Measurements from ENCODE around the gene RGL4. TPM values are rescaled to one million over a fixed set of nuclear protein-coding genes. Genes with fewer than 3 reads are reported as not detected.

Gene RGL4
- total RNA-seq, 1 donor from 2014 or later: not detected

DNA sequence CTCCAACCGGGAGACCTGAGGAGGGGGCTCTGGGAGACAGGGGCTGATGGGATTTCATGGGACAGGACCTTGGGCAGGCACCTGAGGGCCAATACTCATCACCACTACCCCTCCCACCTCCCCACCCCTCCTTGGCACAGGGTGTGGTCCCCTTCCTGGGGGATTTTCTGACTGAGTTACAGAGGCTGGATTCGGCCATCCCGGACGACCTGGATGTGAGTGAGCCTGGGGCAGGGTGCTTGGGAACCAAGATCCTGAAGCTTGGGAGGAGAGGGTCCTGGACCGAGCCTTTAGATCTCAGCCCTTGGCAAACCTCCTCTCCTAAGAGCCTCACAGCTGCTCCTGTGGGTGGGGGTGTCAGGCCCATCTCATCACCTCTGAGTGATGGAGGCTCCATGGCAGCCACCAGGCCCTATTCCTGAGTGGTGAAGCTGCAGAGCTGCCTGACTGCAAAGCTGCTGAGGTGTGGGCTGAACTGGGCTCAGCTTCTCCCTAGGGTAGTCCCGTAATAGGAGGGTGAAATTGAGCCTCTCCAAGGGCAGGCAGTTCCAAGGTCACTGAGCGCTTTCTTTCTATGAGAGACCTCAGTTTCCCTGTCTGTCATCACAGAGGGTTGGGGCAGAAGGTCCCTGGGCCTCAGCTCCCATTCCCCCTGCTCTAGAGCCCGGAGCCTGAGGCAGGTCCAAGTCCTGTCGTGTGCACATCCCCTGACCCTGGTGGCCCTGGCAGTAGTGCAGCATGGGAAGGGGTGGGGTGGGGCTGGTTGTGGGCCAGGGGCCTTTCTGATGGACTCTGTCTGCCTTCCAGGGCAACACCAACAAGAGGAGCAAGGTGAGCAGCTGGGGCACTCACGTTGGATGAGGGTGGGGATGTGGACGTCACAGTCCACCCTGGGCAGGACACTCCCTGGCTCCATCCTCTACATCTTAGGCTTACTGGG, 6.5 kb downstream of the RGL4 start:
- no peak for DNase-seq (ENCODE audit: extremely low read depth, low read depth, low spot score)

DNA sequence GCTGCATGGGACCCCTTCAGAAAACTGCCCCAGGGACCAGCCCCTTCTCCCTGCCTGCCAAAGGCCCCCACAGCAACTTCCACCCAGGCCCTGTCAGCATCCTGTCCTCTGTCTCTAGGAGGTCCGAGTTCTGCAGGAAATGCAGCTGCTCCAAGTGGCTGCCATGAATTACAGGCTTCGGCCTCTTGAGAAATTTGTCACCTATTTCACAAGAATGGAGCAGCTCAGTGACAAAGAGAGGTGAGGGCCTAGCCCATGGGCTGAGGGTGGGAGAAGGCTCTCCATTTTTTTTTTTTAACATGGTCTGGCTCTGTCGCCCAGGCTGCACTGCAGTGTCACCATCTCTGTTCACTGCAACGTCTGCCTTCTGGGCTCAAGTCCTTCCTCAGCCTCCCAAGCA, 7.3 kb downstream of the RGL4 start:
- DNase-seq (ENCODE audit: extremely low read depth, low read depth, low spot score): no peak

DNA sequence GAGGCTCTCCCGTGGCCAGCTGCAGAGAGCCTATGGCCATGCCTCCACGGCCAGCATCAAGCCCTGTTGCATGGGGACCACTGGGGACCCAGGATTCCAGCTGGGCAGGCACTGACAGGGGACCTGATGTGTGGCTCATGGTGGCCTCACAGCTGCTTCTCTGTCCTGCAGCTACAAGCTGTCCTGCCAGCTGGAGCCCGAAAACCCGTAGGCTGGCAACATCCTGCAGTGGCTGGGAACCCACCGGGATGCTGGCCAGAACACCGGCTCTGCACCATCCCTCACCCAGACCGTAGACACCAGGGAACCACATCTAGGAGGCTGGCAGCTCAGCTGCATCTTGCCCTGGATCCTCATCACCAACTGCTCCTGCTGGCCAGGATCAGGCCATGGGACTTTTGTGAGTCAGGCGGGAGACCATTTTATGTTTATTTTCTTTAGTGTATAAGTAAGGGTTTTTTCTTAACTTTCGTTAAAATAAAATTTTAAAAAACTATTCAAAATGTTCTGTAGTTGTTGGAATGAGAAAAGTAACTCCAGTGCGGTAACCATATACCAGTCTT, 7.9 kb downstream of the RGL4 start:
- DNase-seq (ENCODE audit: extremely low read depth, low read depth, low spot score): no peak

DNA sequence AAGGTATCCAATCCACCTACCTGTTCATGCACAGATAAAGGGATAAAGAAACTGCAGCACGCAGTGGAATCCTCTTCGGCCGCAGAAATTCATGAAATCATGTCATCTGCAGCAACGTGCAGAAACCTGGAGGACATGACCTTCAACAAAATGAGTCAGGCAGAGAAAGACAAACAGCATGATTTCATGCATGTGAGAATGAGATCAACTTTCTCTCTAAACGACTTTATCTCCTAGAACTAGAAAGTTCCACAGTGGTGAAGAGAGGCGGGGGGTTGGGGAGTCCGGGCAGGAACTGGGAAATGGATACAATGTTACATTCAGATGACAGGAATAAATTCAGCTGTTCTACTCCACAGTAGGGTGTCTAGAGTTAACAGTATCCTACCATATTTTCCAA, 9.9 kb downstream of the RGL4 start:
- DNase-seq (ENCODE audit: extremely low read depth, low read depth, low spot score): no peak

DNA sequence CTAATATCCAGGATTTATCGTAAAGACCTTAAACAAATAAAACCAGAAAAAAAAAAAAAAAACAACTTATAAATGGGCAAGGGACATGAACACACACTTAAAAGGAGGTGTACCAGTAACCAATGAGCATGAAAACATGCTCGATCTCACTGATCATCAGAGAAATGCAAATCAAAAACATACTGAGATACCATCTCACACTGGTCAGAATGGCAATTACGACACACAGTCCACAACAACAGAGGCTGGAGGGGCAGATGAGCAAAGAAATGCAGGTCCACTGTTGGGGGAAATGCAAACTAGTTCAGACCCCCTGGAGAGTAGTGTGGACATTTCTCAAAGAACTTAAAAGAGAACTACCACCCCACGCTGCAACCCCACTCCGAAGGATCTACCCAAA, 13.2 kb downstream of the RGL4 start:
- no peak for DNase-seq (ENCODE audit: extremely low read depth, low read depth, low spot score)

DNA sequence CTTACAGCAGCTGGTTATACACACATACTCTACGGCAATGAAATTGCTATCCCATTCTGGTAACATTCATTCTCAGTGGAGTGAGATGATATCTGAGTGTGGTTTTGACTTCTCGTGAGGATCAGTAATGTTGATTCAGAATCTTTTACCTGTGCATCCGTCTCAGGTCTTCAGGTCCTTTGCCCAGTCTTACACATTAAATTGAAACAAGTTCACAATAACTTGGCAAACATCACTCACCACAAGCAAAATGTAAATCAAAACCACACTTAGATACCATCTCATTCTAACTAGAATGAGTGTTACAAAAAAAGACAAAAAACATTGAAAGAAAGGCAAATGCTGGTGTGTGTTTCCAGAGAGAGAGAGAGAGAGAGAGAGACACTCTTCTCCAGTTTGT, 14.0 kb downstream of the RGL4 start:
- DNase-seq (ENCODE audit: extremely low read depth, low read depth, low spot score): no peak

DNA sequence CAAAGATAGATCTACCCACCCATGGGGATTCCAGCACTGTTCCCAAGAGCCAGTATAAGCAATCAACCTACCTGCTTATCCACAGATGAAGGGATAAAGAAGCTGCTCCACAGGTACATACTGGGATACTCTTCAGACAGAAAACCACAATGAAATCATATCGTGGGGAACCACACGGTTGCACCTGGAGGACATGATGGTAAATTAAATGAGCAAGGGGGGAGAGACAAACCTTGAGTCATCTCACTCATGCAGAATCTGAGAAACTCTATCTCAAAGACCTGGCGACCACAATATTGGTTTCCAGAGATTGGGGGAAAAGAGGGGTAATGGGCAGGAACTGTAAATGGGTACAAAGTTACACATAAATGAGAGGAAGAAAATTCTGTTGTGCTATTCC, 14.5 kb downstream of the RGL4 start:
- no peak for DNase-seq (ENCODE audit: extremely low read depth, low read depth, low spot score)

DNA sequence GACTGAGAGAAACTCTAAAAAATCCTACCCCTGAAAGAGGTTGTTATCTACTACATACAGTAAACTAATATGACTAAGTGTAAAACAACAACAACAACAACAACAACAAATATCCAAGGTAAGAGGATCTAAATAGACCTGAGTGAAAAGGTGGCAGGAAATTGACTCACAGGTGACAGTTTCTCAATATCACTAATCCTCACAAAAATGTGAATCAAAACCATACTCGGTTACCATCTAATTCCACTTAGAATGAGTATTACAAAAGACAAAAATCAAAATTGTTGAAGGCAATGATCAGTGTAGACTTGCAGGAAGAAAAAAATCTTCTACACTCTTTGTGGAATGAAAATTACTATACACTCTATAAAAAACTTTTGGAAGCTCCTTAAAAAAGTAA, 17.5 kb downstream of the RGL4 start:
- DNase-seq (ENCODE audit: extremely low read depth, low read depth, low spot score): no peak

DNA sequence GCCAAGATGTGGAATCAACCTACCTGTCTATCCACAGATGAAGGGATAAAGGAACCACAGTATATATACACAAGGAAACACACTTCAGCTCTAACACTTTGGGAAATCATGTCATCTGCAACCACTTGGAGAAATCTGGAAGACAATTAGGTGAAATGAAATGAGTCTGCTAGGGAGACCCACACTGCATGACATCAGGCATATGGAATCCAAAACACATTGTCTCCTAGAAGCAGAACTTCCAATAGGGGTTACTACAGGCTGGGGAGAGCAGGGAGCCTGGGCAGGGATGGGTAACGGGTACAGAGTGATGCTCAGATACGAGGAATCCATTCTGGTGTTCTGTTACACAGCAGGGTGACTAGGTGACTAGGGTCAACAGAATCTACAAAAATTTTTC, 18.3 kb downstream of the RGL4 start:
- DNase-seq (ENCODE audit: extremely low read depth, low read depth, low spot score): no peak

DNA sequence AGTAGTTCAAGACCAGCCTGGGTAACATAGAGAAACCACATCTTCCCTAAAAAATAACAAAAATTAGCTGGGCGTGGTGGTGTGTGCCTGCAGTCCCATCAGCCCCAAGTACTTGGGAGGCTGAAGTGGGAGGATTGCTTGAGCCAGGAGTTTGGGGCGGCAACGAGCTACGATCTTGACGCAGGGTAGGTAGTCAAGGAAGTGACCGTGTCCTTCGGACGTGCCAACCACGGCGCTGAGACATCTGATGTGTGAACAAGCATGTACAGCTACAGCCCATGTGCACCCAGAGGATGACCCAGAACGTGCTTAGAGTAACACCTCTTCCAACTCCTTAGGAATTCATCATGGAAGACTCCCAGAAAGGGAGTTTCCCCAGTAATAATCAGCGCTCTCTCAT, 21.4 kb downstream of the RGL4 start:
- no peak for DNase-seq (ENCODE audit: extremely low read depth, low read depth, low spot score)

DNA sequence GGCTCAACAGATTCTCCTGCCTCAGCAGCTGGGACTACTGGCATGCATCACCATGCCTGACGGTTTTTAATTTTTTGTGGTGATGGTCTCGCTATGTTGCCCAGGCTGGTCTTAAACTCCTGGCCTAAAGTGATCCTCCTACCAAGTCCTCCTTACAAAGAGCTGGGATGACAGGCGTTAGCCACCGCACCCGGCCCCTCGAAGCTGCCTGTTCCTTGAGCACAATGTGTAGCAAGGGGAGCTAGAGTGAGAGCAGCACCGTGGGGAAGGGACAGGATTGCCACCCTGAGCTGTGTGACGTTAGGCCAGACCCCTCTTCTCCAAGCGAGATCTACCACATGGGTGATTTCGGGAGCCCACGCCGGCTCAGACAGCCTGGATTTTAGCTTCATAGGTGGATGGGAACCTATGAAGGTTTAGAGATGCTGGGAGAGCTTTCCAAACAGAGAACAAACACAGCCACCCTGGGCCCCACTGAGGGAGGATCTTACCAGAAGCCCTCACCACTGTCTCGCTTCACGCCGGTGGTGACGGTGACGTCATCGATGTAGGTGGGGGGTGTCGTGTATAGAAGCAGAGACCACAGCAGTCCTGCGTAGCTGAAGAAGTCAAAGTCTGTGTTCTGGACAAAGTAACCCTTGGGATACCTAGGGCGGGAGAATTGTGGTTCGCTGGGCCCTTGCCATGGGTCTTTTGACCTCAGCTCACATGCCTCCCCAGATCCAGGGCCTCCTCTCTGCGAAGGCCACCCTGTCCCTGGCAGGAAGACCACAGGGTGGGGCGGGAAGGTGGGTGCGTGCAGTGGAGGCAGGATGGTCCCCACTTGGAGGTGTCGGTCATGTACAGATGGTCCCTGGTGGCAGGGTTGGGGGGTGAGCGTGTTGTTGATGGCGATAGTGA, 23.1 kb downstream of the RGL4 start:
- no peak for DNase-seq (ENCODE audit: extremely low read depth, low read depth, low spot score)

DNA sequence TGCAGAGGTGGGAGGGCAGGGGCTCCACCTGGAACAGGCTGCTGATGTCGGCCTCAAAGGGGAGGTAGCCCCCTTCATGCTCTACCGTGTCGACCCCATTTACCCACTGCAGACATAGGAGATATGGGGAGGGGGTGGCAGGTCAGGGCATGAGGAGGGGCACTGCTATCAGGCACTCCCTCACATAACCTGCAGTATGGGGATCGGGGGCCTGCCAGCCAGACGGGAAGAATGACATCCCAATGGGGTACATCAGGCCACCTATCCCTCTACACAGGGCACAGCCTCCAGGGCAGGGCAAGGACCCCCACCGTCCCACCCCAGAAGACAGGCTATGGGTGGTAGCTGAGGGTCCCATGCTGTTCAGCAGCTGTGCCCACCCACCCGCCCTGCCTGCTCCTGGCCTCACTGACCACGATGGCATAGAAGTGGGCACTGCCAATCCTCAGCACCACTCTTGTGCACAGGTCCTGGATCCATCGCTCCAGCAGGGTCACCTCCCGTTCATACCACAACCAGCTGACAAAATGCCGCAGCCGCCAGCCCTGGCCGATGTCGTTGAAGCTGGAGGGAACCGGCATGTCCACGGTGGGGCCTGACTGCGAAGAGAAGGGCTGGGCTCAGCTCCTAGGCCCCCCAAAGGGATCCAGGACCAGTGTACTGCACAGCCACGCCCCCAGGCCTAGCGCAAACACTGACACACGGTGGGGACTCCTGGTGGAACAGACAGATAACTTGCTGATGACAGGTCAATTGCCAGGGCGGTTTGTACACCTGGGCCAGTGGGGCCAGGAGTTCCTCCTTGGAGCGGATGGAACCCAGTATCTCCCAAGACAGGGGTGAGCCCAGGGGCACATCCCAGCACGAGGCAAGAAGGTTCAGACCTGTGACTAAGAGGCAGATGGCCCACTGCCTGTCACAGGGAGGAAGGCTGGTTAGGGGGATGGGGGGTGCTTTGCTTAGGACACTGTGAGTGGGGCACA, 24.1 kb downstream of the RGL4 start:
- DNase-seq (ENCODE audit: extremely low read depth, low read depth, low spot score): no peak

DNA sequence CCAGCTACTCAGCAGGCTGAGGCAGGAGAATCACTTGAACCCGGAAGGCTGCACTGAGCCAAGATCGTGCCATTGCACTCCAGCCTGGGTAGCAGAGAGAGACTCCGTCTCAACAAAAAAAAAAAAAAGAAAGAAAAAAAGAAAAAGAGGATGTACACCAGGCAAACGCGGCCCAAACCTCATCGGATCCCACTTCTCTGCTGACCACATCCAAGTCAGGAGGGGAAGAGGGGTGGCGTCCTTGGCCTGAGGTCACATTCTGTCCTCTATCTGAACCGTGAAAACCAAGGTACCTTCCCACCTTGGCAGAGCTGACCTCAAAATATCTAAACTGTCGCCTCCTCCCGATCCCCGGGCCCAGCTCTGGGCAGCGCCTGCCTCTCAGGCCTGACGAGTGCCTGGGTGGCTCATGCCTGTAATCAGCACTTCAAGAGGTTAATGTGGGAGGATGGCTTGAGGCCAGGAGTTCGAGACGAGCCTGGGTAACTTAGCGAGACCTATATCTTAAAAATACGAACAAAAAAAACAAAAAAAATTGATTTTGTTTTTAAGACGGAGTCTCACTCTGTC, 25.1 kb downstream of the RGL4 start:
- DNase-seq (ENCODE audit: extremely low read depth, low read depth, low spot score): no peak

DNA sequence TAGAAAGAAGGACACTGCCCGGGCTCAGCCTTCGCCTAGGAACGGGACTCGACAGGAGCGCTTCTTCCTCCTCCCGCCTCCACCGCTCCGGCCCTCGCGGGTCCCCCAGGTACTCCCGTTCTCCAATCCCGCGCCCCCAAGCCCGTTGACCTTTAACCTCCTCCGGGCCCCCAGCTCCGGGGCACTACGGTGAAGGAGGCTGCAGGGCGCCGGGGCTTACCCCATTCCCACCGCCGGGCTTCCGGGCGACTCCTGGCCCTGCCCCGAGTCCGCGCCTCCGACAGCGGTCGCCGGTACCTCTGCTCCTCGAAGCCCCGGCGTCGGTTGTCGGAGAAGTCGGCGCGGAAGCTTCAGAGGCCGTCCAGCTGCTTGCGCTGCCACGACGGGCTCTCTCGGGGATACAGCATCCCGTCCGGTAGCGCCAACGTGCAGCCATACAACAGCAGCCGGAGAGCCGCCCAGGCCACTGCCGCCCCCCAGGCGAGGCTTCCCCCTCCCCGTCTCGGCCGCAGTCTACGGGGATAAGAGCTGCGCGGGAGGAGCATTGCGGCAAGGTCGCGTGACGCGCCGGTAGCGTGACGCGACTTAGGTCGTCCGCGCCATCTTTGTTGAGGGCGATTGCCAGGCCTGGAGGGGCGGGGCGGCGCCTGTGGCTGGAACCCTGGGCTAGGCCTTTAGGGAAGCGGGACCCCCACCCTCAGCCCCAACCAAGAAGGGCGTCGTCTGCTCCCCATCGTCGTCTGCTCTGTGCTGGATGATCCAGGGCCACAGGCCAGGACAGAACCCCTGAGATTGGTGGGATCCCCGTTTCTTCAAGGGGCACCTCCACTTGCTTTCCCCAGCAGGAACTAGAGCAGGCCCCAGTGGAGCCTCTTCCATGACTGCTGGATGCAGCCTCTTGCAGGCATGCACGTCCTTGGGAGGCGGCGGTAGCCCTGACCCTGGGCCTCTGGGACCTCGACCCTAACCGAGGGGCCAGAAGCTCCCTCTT, 26.3 kb downstream of the RGL4 start:
- DNase-seq (ENCODE audit: extremely low read depth, low read depth, low spot score): peak; percentile 22

DNA sequence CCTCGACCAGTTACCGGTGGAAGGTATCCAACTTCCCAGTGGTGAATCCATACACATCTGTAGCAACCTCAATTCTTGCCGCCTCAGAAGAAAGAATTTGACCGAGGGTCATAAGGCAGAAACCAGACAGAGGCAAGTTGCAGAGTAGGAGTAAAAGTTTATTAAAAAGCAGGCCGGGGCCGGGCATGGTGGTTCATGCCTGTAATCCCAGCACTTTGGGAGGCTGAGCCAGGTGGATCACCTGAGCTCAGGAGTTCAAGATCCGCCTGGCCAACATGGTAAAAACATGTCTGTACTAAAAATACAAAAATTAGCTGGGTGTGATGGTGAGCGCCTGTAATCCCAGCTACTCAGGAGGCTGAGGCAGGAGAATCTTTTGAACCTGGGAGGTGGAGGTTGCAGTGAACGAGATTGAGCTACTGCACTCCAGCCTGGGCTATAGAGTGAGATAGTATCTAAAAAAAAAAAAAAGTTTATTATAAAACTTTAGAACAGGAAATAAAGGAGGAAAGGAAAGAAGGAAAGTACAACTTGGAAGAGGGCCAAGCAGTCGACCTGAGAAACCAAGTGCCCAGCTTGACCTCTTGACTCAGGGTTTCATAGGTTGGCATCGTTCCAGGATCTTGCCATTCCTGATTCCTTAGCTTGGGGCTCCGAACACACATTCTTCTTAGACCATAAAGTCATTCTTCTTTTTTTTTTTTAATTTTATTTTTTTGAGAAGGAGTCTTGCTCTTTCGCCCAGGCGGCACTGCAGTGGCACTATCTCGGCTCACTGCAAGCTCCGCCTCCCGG, 27.8 kb downstream of the RGL4 start:
- DNase-seq (ENCODE audit: extremely low read depth, low read depth, low spot score): no peak

DNA sequence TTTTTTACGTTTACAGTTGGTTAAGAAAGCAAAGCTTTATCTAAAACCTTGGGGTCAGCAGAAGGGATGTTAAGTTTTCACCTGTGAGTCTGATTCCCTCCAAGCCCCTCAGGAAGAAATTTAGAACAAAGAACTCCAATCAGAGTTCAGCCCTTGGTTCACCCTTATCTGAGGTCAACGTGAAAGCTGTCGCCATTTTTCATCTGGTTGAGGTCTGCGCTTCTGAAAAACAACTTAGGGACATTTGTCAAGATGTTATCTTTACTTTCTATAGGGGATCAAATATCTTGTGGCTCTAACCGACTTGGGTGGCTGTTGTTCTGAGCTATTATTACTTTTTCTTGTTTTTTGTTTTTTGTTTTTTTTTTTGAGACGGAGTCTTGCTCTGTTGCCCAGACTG, 30.0 kb downstream of the RGL4 start:
- no peak for DNase-seq (ENCODE audit: extremely low read depth, low read depth, low spot score)

DNA sequence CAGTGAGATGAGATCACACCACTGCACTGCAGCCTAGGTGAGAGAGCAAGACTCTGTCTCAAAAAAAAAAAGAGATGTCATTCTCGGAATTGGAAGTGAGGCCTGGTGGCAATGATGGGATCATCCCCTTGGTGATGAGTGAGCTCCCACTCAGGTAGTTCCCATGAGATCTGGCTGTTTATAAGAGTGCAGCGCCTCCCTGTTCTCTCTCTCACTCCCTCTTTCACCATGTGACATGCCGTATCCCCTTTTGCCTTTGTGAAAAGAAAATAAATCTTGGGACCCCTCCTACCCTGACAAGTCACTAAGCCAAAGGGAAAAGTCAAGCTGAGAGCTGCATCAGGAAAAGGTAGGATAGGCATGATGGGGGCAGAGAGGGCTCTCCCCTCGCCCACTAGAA, 31.3 kb downstream of the RGL4 start:
- DNase-seq (ENCODE audit: extremely low read depth, low read depth, low spot score): no peak

DNA sequence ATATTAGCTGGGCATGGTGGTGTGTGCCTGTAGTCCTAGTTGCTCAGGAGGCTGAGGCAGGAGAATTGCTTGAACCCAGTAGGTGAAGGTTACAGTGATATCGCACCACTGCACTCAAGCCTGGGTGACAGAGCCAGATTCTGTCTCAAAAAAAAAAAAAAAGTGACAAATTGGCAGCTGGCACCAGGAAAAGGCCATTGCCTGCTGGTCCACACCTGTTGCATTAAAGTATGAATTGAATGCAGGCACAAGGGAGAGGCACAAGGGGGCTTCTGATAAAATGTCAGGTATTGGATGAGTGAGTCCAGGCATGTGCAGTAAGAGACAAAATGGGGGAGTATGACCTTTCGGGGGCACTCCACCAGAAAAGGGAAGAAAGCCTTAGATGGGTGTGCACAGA, 31.9 kb downstream of the RGL4 start:
- no peak for DNase-seq (ENCODE audit: extremely low read depth, low read depth, low spot score)
